HG03565 (cell line): ENCODE data around the gene BLVRA.
"Not testable (repeated sequence)": the region's sequence is repeated elsewhere in the genome, so short reads cannot be mapped to it uniquely, and the experiment has no call there.

ENCODE experiments used
- ATAC-seq: cut with Tn5 transposase; IDR thresholded peaks from one replicate; pipeline ENCODE4 v1.9.1; 2021; ENCODE audit warnings: mild to moderate bottlenecking, moderate library complexity; ENCODE audit not compliant: unreplicated experiment

The BLVRA gene

GRCh38 chr7:43758029-43758821 lies at the start of gene BLVRA:
Gene BLVRA, plus strand, starts transcription at chr7:43758680. Its CDS starts 12,479 bp downstream, at chr7:43771159.
- ATAC-seq: peak; percentile 33

GRCh38 chr7:43711503-43711902 lies 47.0 kb upstream of the BLVRA start:
- no peak for ATAC-seq

GRCh38 chr7:43715966-43716365 lies 42.5 kb upstream of the BLVRA start:
- not testable (repeated sequence) for ATAC-seq

- ATAC-seq: no peak
These were observed 41.9 kb upstream of the BLVRA start for GRCh38 chr7:43716598-43716997.

GRCh38 chr7:43721193-43721806 lies 37.2 kb upstream of the BLVRA start:
- no peak for ATAC-seq

- ATAC-seq: no peak
These were observed 35.5 kb upstream of the BLVRA start for GRCh38 chr7:43723007-43723341.

GRCh38 chr7:43725251-43725650 lies 33.2 kb upstream of the BLVRA start:
- ATAC-seq: no peak

- no peak for ATAC-seq
These were observed 32.0 kb upstream of the BLVRA start for GRCh38 chr7:43726466-43726865.

GRCh38 chr7:43727003-43727402 lies 31.5 kb upstream of the BLVRA start:
- ATAC-seq: no peak

GRCh38 chr7:43727494-43727893 lies 31.0 kb upstream of the BLVRA start:
- ATAC-seq: no peak

GRCh38 chr7:43729214-43729923 lies 29.1 kb upstream of the BLVRA start, which contains the start of gene COA1:
Gene COA1, minus strand, starts transcription at chr7:43729523. Its CDS starts 80,909 bp downstream, at chr7:43648614.
- peak; percentile 66 for ATAC-seq

GRCh38 chr7:43729924-43730248 lies 28.6 kb upstream of the BLVRA start:
- peak; percentile 17 for ATAC-seq

- not testable (repeated sequence) for ATAC-seq
These were observed 27.0 kb upstream of the BLVRA start for GRCh38 chr7:43731494-43731893.

- not testable (repeated sequence) for ATAC-seq
These were observed 23.7 kb upstream of the BLVRA start for GRCh38 chr7:43734575-43735332.

- peak; percentile 23 for ATAC-seq
These were observed 23.1 kb upstream of the BLVRA start for GRCh38 chr7:43735403-43735801.

GRCh38 chr7:43735802-43736603 lies 22.5 kb upstream of the BLVRA start:
- ATAC-seq: peak; percentile 64

- no peak for ATAC-seq
These were observed 20.9 kb upstream of the BLVRA start for GRCh38 chr7:43737467-43738127.

GRCh38 chr7:43742692-43743091 lies 15.8 kb upstream of the BLVRA start:
- ATAC-seq: no peak

- ATAC-seq: no peak
These were observed 11.0 kb upstream of the BLVRA start for GRCh38 chr7:43747328-43748105.
